ENCODE data around the gene ARSK. TPM values are rescaled to one million over a fixed set of nuclear protein-coding genes. Genes with fewer than 3 reads are reported as not detected.
A peak's percentile ranks its signal among the peaks of the same experiment; 100 is the strongest.

Gene ARSK
- total RNA-seq, 1 donor from 2014 or later = 2.9 TPM

DNA sequence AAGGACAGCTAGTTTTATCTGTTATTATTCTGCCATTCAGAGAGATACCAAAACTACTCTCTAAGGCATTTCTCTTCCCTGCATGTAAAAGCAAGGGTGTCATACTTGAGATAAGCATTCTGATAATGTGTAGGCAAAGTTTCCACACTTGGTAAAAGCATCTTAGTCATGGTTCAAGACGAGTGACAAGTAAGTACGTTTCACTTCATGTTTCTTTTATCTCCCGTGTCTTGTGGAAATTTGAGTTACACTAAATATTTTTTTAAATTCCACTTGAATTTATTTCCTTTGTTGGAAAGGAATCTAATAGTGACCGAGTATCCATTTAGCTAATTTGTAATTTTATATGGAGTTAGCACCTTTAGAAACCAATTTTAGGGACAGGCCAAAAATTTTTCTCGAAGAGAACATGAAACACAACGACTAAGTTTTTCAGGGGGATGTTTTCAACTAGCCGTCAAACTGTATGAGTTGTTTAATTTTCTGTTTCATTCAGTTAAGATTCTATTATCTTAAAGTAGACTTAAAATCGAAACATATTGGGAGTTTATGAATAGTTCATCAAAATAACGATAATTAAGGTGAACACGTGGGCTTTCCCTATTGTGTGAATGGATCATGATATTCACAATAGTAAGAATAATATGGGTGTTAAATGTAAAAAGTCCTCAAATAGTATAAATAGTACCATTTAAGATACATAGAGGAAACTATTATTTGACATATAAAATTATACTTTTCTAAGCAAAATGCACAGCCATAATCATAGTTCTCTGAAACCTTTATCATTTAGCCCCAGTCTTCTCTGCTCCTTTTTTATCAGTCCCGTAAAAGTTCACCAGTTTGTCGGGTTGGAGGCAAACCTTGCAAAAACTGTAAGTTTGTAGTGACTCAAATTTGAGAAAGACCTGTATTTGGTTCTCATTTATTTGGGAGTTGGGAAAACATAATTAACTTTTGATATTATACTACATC lies 93.3 kb downstream of the ARSK start:
- no peak for ATAC-seq (ENCODE audit: low read depth)
- H3K27ac Mint-ChIP-seq = no peak overlapping the region

DNA sequence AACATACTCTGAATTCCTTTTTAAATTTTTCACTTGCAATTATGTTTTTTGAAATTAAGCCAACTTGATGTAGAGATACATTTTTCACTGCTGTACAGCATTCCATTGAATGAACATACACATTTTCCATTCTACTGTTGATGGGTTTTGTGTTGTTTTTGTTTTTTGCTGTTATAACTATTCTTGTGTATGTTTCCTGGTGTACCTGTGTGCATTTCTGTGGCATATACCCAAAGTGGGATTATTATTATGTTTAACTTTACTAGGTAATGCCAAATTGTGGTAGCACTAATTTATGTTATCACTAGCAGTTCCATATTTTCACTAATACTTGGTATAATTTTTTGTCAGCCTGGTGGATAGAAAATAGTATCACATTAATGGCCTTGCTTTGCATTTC lies 94.4 kb downstream of the ARSK start:
- intact Hi-C loops (cut with micrococcal nuclease) = no loop called here
- Mint-ChIP-seq H3K4me1 (peaks cover 24% of the 10 kb centered on the region), H3K9me3 (no peaks in the 10 kb centered on the region), H3K36me3 (ENCODE audit: low read depth) (peaks cover 11% of the 10 kb centered on the region), H3K4me3 (no peak overlapping the region), H3K27me3 (no peaks in the 10 kb centered on the region), H3K27ac (no peak overlapping the region)
- POLR2A ChIA-PET = no interaction called here
- DNase-seq (no peak), ATAC-seq (ENCODE audit: low read depth) (no peak)
- CTCF ChIA-PET = no interaction called here
- TF ChIP-seq, protein P1, sequence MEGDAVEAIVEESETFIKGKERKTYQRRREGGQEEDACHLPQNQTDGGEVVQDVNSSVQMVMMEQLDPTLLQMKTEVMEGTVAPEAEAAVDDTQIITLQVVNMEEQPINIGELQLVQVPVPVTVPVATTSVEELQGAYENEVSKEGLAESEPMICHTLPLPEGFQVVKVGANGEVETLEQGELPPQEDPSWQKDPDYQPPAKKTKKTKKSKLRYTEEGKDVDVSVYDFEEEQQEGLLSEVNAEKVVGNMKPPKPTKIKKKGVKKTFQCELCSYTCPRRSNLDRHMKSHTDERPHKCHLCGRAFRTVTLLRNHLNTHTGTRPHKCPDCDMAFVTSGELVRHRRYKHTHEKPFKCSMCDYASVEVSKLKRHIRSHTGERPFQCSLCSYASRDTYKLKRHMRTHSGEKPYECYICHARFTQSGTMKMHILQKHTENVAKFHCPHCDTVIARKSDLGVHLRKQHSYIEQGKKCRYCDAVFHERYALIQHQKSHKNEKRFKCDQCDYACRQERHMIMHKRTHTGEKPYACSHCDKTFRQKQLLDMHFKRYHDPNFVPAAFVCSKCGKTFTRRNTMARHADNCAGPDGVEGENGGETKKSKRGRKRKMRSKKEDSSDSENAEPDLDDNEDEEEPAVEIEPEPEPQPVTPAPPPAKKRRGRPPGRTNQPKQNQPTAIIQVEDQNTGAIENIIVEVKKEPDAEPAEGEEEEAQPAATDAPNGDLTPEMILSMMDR (IDR thresholded peaks at IDR 0.05) = no peak

More for the DNA sequence above, 93.3 kb downstream of the ARSK start:
- Mint-ChIP-seq H3K4me1 (peaks cover 26% of the 10 kb centered on the region), H3K9me3 (no peaks in the 10 kb centered on the region), H3K27me3 (no peaks in the 10 kb centered on the region), H3K4me3 (peak overlapping the region; percentile 11), H3K36me3 (ENCODE audit: low read depth) (peaks cover 4% of the 10 kb centered on the region)
- DNase-seq = no peak
- TF ChIP-seq, protein P1 (IDR thresholded peaks at IDR 0.05) = no peak
- intact Hi-C loops (cut with micrococcal nuclease) = loop anchor here (2.0 kb wide), 1 partner anchor 83 kb away; the partner anchor contains the start of gene RHOBTB3
- ChIA-PET CTCF (interaction anchor here (2.0 to 4.0 kb wide), 2 partner anchors 16 to 195 kb away, joined by 9 to 26 read pairs; no protein-coding TSS in a partner anchor), POLR2A (interaction anchor here (1.2 to 2.5 kb wide), 7 partner anchors 26 to 1014 kb away, joined by 5 to 20 read pairs (median 8); partner anchors contain the start of genes ARSK, CAST, ELL2 and SKIC3)

DNA sequence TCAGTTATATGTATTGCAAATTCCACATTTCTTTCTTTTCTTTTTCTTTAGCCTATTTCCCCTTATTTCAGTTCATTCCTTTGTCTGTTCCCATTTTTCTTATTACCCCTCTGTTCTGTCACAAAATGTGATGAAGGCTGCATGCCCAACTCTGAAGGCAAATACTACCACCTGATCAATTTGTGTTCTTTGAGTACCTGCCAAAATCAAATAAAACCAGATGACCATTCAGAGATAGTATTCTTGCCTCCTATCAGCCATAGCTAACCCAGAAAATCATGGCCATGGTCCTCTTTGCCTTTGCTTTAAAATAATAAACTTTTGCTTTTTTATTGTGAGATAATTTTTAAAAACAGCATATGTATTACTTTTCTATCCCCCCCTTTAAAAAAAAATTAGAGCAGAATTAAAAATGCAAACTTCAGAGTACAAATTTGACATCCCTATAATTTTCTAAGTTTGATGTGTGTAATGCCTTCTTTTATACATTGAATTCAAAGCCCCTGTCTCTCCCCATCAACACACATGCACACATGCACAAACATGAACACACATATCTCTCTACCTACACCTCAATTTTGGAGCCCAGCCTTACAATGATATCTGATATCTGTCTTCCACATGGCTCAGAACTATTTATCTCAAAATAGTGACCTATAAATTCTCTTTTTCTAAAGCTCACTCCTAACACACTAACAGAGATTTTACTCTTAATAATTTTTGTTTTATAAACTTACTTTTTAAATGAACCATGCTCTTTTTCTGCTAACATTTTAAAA lies 95.1 kb downstream of the ARSK start:
- TF ChIP-seq, protein P1 (IDR thresholded peaks at IDR 0.05) = no peak
- Mint-ChIP-seq H3K4me3 (no peak overlapping the region), H3K27me3 (no peaks in the 10 kb centered on the region), H3K4me1 (peaks cover 19% of the 10 kb centered on the region), H3K36me3 (ENCODE audit: low read depth) (peaks cover 12% of the 10 kb centered on the region), H3K27ac (no peak overlapping the region), H3K9me3 (no peaks in the 10 kb centered on the region)
- CTCF ChIA-PET = no interaction called here
- DNase-seq = no peak
- ATAC-seq (ENCODE audit: low read depth) = no peak
- intact Hi-C loops (cut with micrococcal nuclease) = no loop called here
- POLR2A ChIA-PET = no interaction called here

DNA sequence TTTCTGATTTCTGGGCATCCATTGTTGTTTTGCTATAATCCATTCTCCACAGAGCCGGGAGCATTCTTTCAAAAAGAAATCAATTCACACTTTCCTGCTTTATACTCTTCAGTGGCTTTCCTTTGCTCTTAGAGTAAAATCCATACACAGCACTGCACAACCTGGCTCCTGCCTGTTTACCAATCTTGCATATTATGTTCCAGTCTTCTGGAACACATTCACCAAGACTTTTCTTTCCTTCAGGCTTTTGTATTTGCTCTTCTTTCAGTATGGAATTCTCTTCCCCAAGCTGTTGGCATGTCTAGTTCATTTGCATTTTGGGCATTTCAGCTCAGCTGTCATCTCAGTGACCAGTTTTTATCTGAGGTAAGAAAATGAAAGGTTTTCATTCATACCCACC lies 97.9 kb downstream of the ARSK start:
- peaks cover 3% of the 10 kb centered on the region for H3K4me1 Mint-ChIP-seq
- H3K27me3 Mint-ChIP-seq = no peaks in the 10 kb centered on the region
- no peaks in the 10 kb centered on the region for H3K9me3 Mint-ChIP-seq
- TF ChIP-seq, protein P1 (IDR thresholded peaks at IDR 0.05) = no peak
- ChIA-PET CTCF (interaction anchor here (1.0 to 1.9 kb wide), 3 partner anchors 11 to 194 kb away, joined by 3 to 9 read pairs (median 6); no protein-coding TSS in a partner anchor), POLR2A (interaction anchor here (0.6 kb wide), 1 partner anchor 172 kb away, joined by 3 read pairs; no protein-coding TSS in a partner anchor)
- ATAC-seq (ENCODE audit: low read depth) (no peak), DNase-seq (no peak)
- intact Hi-C loops (cut with micrococcal nuclease) = no loop called here
- H3K36me3 Mint-ChIP-seq (ENCODE audit: low read depth) = peaks cover 22% of the 10 kb centered on the region
- H3K27ac Mint-ChIP-seq = no peak overlapping the region
- H3K4me3 Mint-ChIP-seq = no peak overlapping the region

Measured in activated B cell treated with CpG ODN at 0.5 μM for 24 hours (primary cell).